ENCODE results near the gene TDRD7. TPM values are rescaled to one million over a fixed set of nuclear protein-coding genes. Genes with fewer than 3 reads are reported as not detected.

The TDRD7 gene
- polyA plus RNA-seq, 2 of the 4 experiments (the other 2 are of a cell fraction), result 11.5 to 15.7 TPM

GRCh38 chr9:97545486-97545885 lies 133.6 kb downstream of the TDRD7 start:
- ChIA-PET POLR2A (no interaction called here), CTCF (interaction anchor here (1.4 kb wide), 1 partner anchor 53 kb away, joined by 5 read pairs; no protein-coding TSS in a partner anchor)
- Histone ChIP-seq H3K4me2 (no peak overlapping the region), H3K4me1 (no peaks in the 10 kb centered on the region), H3K27ac (no peak overlapping the region), H3K9me3 (no peaks in the 10 kb centered on the region), H3K4me3 (no peak overlapping the region)
- DNase-seq (ENCODE audit: low read depth in 1 of 2, low spot score in 1 of 2) (no peak), FAIRE-seq (no peak), ATAC-seq (peak in 1 of 2 experiments; percentile 52; a peak in 3 of 6 replicates)
- 65% methylated on average over 8 of the region's 8 CpGs for WGBS (ENCODE audit: missing lambda C conversion rate)
- TF ChIP-seq FOXS1 (CRISPR knock-in tag; IDR thresholded peaks at IDR 0.05), result no peak
- no peak for TF ChIP-seq RNF2 (IDR thresholded peaks at IDR 0.05; ENCODE audit: borderline replicate concordance, low read depth)
- TF ChIP-seq EHMT2 (IDR thresholded peaks at IDR 0.05; ENCODE audit: low read depth), result no peak
- TF ChIP-seq HES2 (IDR thresholded peaks at IDR 0.05), result no peak
- TF ChIP-seq, protein P1, sequence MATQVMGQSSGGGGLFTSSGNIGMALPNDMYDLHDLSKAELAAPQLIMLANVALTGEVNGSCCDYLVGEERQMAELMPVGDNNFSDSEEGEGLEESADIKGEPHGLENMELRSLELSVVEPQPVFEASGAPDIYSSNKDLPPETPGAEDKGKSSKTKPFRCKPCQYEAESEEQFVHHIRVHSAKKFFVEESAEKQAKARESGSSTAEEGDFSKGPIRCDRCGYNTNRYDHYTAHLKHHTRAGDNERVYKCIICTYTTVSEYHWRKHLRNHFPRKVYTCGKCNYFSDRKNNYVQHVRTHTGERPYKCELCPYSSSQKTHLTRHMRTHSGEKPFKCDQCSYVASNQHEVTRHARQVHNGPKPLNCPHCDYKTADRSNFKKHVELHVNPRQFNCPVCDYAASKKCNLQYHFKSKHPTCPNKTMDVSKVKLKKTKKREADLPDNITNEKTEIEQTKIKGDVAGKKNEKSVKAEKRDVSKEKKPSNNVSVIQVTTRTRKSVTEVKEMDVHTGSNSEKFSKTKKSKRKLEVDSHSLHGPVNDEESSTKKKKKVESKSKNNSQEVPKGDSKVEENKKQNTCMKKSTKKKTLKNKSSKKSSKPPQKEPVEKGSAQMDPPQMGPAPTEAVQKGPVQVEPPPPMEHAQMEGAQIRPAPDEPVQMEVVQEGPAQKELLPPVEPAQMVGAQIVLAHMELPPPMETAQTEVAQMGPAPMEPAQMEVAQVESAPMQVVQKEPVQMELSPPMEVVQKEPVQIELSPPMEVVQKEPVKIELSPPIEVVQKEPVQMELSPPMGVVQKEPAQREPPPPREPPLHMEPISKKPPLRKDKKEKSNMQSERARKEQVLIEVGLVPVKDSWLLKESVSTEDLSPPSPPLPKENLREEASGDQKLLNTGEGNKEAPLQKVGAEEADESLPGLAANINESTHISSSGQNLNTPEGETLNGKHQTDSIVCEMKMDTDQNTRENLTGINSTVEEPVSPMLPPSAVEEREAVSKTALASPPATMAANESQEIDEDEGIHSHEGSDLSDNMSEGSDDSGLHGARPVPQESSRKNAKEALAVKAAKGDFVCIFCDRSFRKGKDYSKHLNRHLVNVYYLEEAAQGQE (IDR thresholded peaks at IDR 0.05), result no peak
- TF ChIP-seq KDM1A (IDR thresholded peaks at IDR 0.05; ENCODE audit: low read depth), result no peak
- TF ChIP-seq, protein P2, sequence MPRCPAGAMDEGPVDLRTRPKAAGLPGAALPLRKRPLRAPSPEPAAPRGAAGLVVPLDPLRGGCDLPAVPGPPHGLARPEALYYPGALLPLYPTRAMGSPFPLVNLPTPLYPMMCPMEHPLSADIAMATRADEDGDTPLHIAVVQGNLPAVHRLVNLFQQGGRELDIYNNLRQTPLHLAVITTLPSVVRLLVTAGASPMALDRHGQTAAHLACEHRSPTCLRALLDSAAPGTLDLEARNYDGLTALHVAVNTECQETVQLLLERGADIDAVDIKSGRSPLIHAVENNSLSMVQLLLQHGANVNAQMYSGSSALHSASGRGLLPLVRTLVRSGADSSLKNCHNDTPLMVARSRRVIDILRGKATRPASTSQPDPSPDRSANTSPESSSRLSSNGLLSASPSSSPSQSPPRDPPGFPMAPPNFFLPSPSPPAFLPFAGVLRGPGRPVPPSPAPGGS (IDR thresholded peaks at IDR 0.05), result no peak
- TF ChIP-seq, protein P3, sequence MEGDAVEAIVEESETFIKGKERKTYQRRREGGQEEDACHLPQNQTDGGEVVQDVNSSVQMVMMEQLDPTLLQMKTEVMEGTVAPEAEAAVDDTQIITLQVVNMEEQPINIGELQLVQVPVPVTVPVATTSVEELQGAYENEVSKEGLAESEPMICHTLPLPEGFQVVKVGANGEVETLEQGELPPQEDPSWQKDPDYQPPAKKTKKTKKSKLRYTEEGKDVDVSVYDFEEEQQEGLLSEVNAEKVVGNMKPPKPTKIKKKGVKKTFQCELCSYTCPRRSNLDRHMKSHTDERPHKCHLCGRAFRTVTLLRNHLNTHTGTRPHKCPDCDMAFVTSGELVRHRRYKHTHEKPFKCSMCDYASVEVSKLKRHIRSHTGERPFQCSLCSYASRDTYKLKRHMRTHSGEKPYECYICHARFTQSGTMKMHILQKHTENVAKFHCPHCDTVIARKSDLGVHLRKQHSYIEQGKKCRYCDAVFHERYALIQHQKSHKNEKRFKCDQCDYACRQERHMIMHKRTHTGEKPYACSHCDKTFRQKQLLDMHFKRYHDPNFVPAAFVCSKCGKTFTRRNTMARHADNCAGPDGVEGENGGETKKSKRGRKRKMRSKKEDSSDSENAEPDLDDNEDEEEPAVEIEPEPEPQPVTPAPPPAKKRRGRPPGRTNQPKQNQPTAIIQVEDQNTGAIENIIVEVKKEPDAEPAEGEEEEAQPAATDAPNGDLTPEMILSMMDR (IDR thresholded peaks at IDR 0.05), result no peak
- no peak for TF ChIP-seq CBX8 (IDR thresholded peaks at IDR 0.05)
- no peak for TF ChIP-seq HEYL (CRISPR knock-in tag; IDR thresholded peaks at IDR 0.05)
- TF ChIP-seq ZFP36 (IDR thresholded peaks at IDR 0.05; ENCODE audit: borderline replicate concordance, partially characterized antibody), result no peak
- TF ChIP-seq HOXB13 (CRISPR knock-in tag; IDR thresholded peaks at IDR 0.05; ENCODE audit: low read depth), result no peak
- no peak for TF ChIP-seq CBX2 (IDR thresholded peaks at IDR 0.05; ENCODE audit: borderline replicate concordance, low read depth)
- no peak for TF ChIP-seq USF2 (IDR thresholded peaks at IDR 0.05)
- no peak for TF ChIP-seq ZNF302 (CRISPR knock-in tag; IDR thresholded peaks at IDR 0.05)
- TF ChIP-seq NFE2L2 (conservative IDR thresholded peaks at IDR 0.05; ENCODE audit: low read length), result no peak
- TF ChIP-seq HDAC2 (IDR thresholded peaks at IDR 0.05), result no peak
- TF ChIP-seq HOXB5 (CRISPR knock-in tag; IDR thresholded peaks at IDR 0.05), result no peak

Small RNA genes within 50 kb of the gene (small RNA-seq; reads per million reads assigned to genes)
- gene MIR1302-8, result 0 reads per million in 6 experiments

Other genes starting within 250 kb of the TDRD7 start
- gene CCDC180, start 104.4 kb upstream of the TDRD7 start, polyA plus RNA-seq (2011; rRNA removed), result 1.7 and 2.2 TPM in 2 replicates
- gene CCDC180, start 104.4 kb upstream of the TDRD7 start, polyA plus RNA-seq (2017; fragmentation: RNase III; extraction: RNeasy Plus Mini Kit Qiagen cat#74134 plus additional on column Dnase treatment), result 1.6 to 2.4 TPM (median 2.2 TPM) in 3 replicates
- 0.28 and 0.48 TPM in 2 replicates for gene TMOD1, start 89.6 kb downstream of the TDRD7 start, polyA plus RNA-seq (2011; rRNA removed)
- 0.62 to 0.98 TPM (median 0.80 TPM) in 3 replicates for gene TMOD1, start 89.6 kb downstream of the TDRD7 start, polyA plus RNA-seq (2017; fragmentation: RNase III; extraction: RNeasy Plus Mini Kit Qiagen cat#74134 plus additional on column Dnase treatment)
- 33.3 and 37.4 TPM in 2 replicates for gene TSTD2, start 221.3 kb downstream of the TDRD7 start, polyA plus RNA-seq (2011; rRNA removed)
- gene TSTD2, start 221.3 kb downstream of the TDRD7 start, polyA plus RNA-seq (2017; fragmentation: RNase III; extraction: RNeasy Plus Mini Kit Qiagen cat#74134 plus additional on column Dnase treatment), result 11.4 to 12.6 TPM (median 12.0 TPM) in 3 replicates
- gene NCBP1, start 221.7 kb downstream of the TDRD7 start, polyA plus RNA-seq (2011; rRNA removed), result 43.4 and 48.2 TPM in 2 replicates
- 31.8 to 37.8 TPM (median 36.6 TPM) in 3 replicates for gene NCBP1, start 221.7 kb downstream of the TDRD7 start, polyA plus RNA-seq (2017; fragmentation: RNase III; extraction: RNeasy Plus Mini Kit Qiagen cat#74134 plus additional on column Dnase treatment)

All from A549 (cell line).